Motor neuron (in vitro differentiated cells): Measurements from ENCODE around the gene GDI2. TPM values are rescaled to one million over a fixed set of nuclear protein-coding genes. Genes with fewer than 3 reads are reported as not detected.

Source experiments
- ATAC-seq, 8 experiments: fragments of 200-7000 bp; cut with Tn5 transposase; replicated peaks in 6 of 8; 2 replicates each; pipeline ENCODE4 v1.8.0; 2021; ENCODE audit warnings: mild to moderate bottlenecking in 8 of 8, moderate library complexity in 8 of 8
- H3K27ac ChIP-seq, 2 donors: fragments of 250-450 bp; sonication (Bioruptor Pico); 2 replicates each; pipeline ENCODE4 v1.9.0; 2021; ENCODE audit warnings: antibody characterized with exemption in 2 of 2, mild to moderate bottlenecking in 2 of 2, moderate library complexity in 1 of 2
- H3K4me1 ChIP-seq, 2 donors: fragments of 250-450 bp; sonication (Bioruptor Pico); replicated peaks in 1 of 2; 2 replicates each; pipeline ENCODE4 v1.6.1; 2021; ENCODE audit warnings: antibody characterized with exemption in 2 of 2, mild to moderate bottlenecking in 2 of 2, moderate library complexity in 1 of 2
- H3K4me3 ChIP-seq, 5 donors: fragments of 250-450 bp; sonication (Bioruptor Pico); 2 replicates each; pipeline ENCODE4 v1.9.0; 2021; ENCODE audit warnings: antibody characterized with exemption in 5 of 5, mild to moderate bottlenecking in 5 of 5, moderate library complexity in 4 of 5
- WGBS, 10 experiments: fragments of 450-650 bp; shearing (Covaris generic); methylation state at CpG; one replicate each; pipeline ENCODE4 v1.0.0; 2022; 5-methylcytosine and 5-hydroxymethylcytosine counted together
- in situ Hi-C, 9 experiments: fragments of 400-800 bp; cut with MboI; loops; one replicate each; pipeline ENCODE4 v1.15.0; 2021; ENCODE audit warnings: low sequenced_read_pairs in 9 of 9, low pct_unique_long_range_greater_than_20kb in 2 of 9; ENCODE audit not compliant: unreplicated experiment in 9 of 9
- total RNA-seq, 8 experiments: library from RNA; unstranded; fragments of 300-600 nt; gene quantifications; 2 replicates each; pipeline versions ENCODE4 v1.2.3 to v1.2.4, GENCODE V29; 2022

GDI2 gene
- total RNA-seq, 8 experiments from 2014 or later, result 192 to 361 (median 253) TPM

- H3K27ac ChIP-seq, result peak overlapping the region in 1 of 2 donors; percentile 22
- H3K4me1 ChIP-seq, result no peaks in the 10 kb centered on the region
- WGBS, 10 experiments, result 75 to 100% (median 96%) methylated on average over 1 to 8 of the region's 8 CpGs; no CpG with 5 or more reads in 1 of the 10 experiments
- no peak for ATAC-seq
- H3K4me3 ChIP-seq, result no peak overlapping the region
- in situ Hi-C loops, result no loop called here
Observed at GRCh38 chr10:5774987-5775620, 38.1 kb downstream of the GDI2 start.

- in situ Hi-C loops, result no loop called here
- no peak overlapping the region for H3K27ac ChIP-seq
- no peak for ATAC-seq
- no peaks in the 10 kb centered on the region for H3K4me1 ChIP-seq
- no peak overlapping the region for H3K4me3 ChIP-seq
- WGBS, 10 experiments, result 92 to 100% (median 100%) methylated on average over 1 to 2 of the region's 2 CpGs; no CpG with 5 or more reads in 4 of the 10 experiments
Observed at GRCh38 chr10:5766189-5766588, 47.0 kb downstream of the GDI2 start.

- no peaks in the 10 kb centered on the region for H3K4me1 ChIP-seq
- H3K4me3 ChIP-seq, result no peak overlapping the region
- WGBS, 10 experiments, result 75 to 100% (median 94%) methylated on average over 1 to 2 of the region's 2 CpGs; no CpG with 5 or more reads in 2 of the 10 experiments
- ATAC-seq, result no peak
- H3K27ac ChIP-seq, result no peak overlapping the region
- in situ Hi-C loops, result no loop called here
Observed at GRCh38 chr10:5765617-5766016, 47.6 kb downstream of the GDI2 start.

- in situ Hi-C loops, result no loop called here
- Histone ChIP-seq H3K27ac (no peak overlapping the region), H3K4me3 (no peak overlapping the region), H3K4me1 (no peaks in the 10 kb centered on the region)
- ATAC-seq, result no peak
- 40 to 100% (median 96%) methylated on average over 1 to 10 of the region's 10 CpGs; no CpG with 5 or more reads in 1 of the 10 experiments for WGBS, 10 experiments
Observed at GRCh38 chr10:5764422-5765297, 48.6 kb downstream of the GDI2 start.

- ATAC-seq, result no peak
Observed at GRCh38 chr10:5762531-5762930, 50.7 kb downstream of the GDI2 start.

GRCh38 chr10:5761220-5761619, 52.0 kb downstream of the GDI2 start:
- no peak for ATAC-seq
- 50 to 100% (median 100%) methylated on average over 1 to 2 of the region's 2 CpGs; no CpG with 5 or more reads in 1 of the 10 experiments for WGBS, 10 experiments
- H3K4me1 ChIP-seq, result no peaks in the 10 kb centered on the region
- in situ Hi-C loops, result no loop called here
- no peak overlapping the region for H3K4me3 ChIP-seq
- H3K27ac ChIP-seq, result no peak overlapping the region

More at GRCh38 chr10:5762531-5762930, 50.7 kb downstream of the GDI2 start:
- Histone ChIP-seq H3K4me3 (no peak overlapping the region), H3K27ac (no peak overlapping the region), H3K4me1 (no peaks in the 10 kb centered on the region)
- in situ Hi-C loops, result no loop called here
- WGBS, 10 experiments, result 43 to 100% (median 85%) methylated on average over 1 of the region's 1 CpG

- in situ Hi-C loops, result no loop called here
- no peaks in the 10 kb centered on the region for H3K4me1 ChIP-seq
- peak in 2 of 8 experiments; percentile 59 to 73 for ATAC-seq
- whole genome bisulfite sequencing, 10 experiments, result 32 to 100% (median 80%) methylated on average over 2 of the region's 2 CpGs; no CpG with 5 or more reads in 2 of the 10 experiments
- H3K4me3 ChIP-seq, result no peak overlapping the region
- H3K27ac ChIP-seq, result no peak overlapping the region
Observed at GRCh38 chr10:5760515-5760914, 52.7 kb downstream of the GDI2 start.

- Histone ChIP-seq H3K27ac (no peak overlapping the region), H3K4me3 (no peak overlapping the region), H3K4me1 (no peaks in the 10 kb centered on the region)
- in situ Hi-C loops, result no loop called here
- 44 to 100% (median 97%) methylated on average over 1 to 2 of the region's 2 CpGs; no CpG with 5 or more reads in 2 of the 10 experiments for WGBS, 10 experiments
- ATAC-seq, result no peak
Observed at GRCh38 chr10:5758927-5759326, 54.3 kb downstream of the GDI2 start.

GRCh38 chr10:5757766-5758517, 55.3 kb downstream of the GDI2 start:
- 67 to 100% (median 100%) methylated on average over 1 to 2 of the region's 3 CpGs; no CpG with 5 or more reads in 1 of the 10 experiments for WGBS, 10 experiments
- ATAC-seq, result no peak
- no peak overlapping the region for H3K27ac ChIP-seq
- in situ Hi-C loops, result no loop called here
- H3K4me3 ChIP-seq, result no peak overlapping the region
- H3K4me1 ChIP-seq, result no peaks in the 10 kb centered on the region

- no peak overlapping the region for H3K4me3 ChIP-seq
- in situ Hi-C loops, result no loop called here
- peak in 6 of 8 experiments; percentile 18 to 80 (median 28) for ATAC-seq
- H3K27ac ChIP-seq, result no peak overlapping the region
- 42 to 100% (median 92%) methylated on average over 1 to 12 of the region's 17 CpGs; no CpG with 5 or more reads in 3 of the 10 experiments for WGBS, 10 experiments
- no peaks in the 10 kb centered on the region for H3K4me1 ChIP-seq
Observed at GRCh38 chr10:5752301-5752871, 60.8 kb downstream of the GDI2 start.

- H3K4me1 ChIP-seq, result no peaks in the 10 kb centered on the region
- ATAC-seq, result peak in 4 of 8 experiments; percentile 5 to 80 (median 48)
- H3K27ac ChIP-seq, result no peak overlapping the region
- in situ Hi-C loops, result no loop called here
- 11 to 100% (median 71%) methylated on average over 1 to 5 of the region's 6 CpGs; no CpG with 5 or more reads in 2 of the 10 experiments for WGBS, 10 experiments
- H3K4me3 ChIP-seq, result no peak overlapping the region
Observed at GRCh38 chr10:5751601-5752253, 61.5 kb downstream of the GDI2 start.

- in situ Hi-C loops, result no loop called here
- ATAC-seq, result peak in 1 of 8 experiments; percentile 23
- H3K4me3 ChIP-seq, result no peak overlapping the region
- H3K4me1 ChIP-seq, result no peaks in the 10 kb centered on the region
- WGBS, 10 experiments, result 0 to 100% (median 78%) methylated on average over 1 to 3 of the region's 4 CpGs; no CpG with 5 or more reads in 4 of the 10 experiments
- no peak overlapping the region for H3K27ac ChIP-seq
Observed at GRCh38 chr10:5748394-5748803, 64.8 kb downstream of the GDI2 start.
